Renal cortical epithelial cell (primary cell): Measurements from ENCODE around the gene PSMB1. TPM values are rescaled to one million over a fixed set of nuclear protein-coding genes. Genes with fewer than 3 reads are reported as not detected.
"Not testable (repeated sequence)": the region's sequence is repeated elsewhere in the genome, so short reads cannot be mapped to it uniquely, and the experiment has no call there.

Experiments
- DNase-seq: peaks from one replicate; pipeline ENCODE4 v3.0.0-alpha.2; 2011; ENCODE audit warnings: low read depth
- total RNA-seq: library from RNA; depleted of rRNA; stranded (reverse); fragments of >200 nt; gene quantifications from 2 replicates; pipeline ENCODE4 v1.2.3, GENCODE V29; 2014

PSMB1 gene
- total RNA-seq, 1 donor from 2014 or later = 195 TPM

- not testable (repeated sequence) for DNase-seq
Measured at GRCh38 chr6:170502733-170503413, 50.2 kb downstream of the PSMB1 start.

- DNase-seq = not testable (repeated sequence)
Measured at GRCh38 chr6:170502268-170502667, 50.8 kb downstream of the PSMB1 start.

- DNase-seq = no peak
Measured at GRCh38 chr6:170500955-170501590, 52.0 kb downstream of the PSMB1 start.

- no peak for DNase-seq
Measured at GRCh38 chr6:170497841-170498301, 55.2 kb downstream of the PSMB1 start.

- no peak for DNase-seq
Measured at GRCh38 chr6:170493354-170493753, 59.8 kb downstream of the PSMB1 start.

GRCh38 chr6:170490259-170490658 is 62.8 kb downstream of the PSMB1 start:
- no peak for DNase-seq

GRCh38 chr6:170489836-170490235 is 63.3 kb downstream of the PSMB1 start:
- DNase-seq = no peak

GRCh38 chr6:170487707-170488329 is 65.3 kb downstream of the PSMB1 start:
- DNase-seq = no peak

- DNase-seq = no peak
Measured at GRCh38 chr6:170485159-170485558, 67.9 kb downstream of the PSMB1 start.

Other genes starting within 250 kb of the PSMB1 start
- 12.0 and 34.6 TPM in 2 replicates for gene FAM120B, start 246.5 kb downstream of the PSMB1 start, total RNA-seq
- 6.8 and 11.0 TPM in 2 replicates for gene TBP, start 1.1 kb upstream of the PSMB1 start, total RNA-seq
- gene PDCD2, start 31.3 kb upstream of the PSMB1 start, total RNA-seq = 47.0 and 100 TPM in 2 replicates